NT2/D1 (cell line): ENCODE data around the gene KRT34.

Source experiments
- SUZ12 ChIP-seq: IDR thresholded peaks from 2 replicates; pipeline ENCODE4 v1.6.1; 2011; ENCODE audit not compliant: insufficient read length, insufficient read depth; ENCODE audit errors: extremely low read depth
- YY1 ChIP-seq: IDR thresholded peaks from 2 replicates; pipeline ENCODE4 v1.6.1; 2011; ENCODE audit not compliant: insufficient read length, insufficient read depth
- ZNF274 ChIP-seq: IDR thresholded peaks from 2 replicates; pipeline ENCODE4 v1.6.1; 2011; ENCODE audit warnings: mild to moderate bottlenecking, low read depth, low read length

DNA sequence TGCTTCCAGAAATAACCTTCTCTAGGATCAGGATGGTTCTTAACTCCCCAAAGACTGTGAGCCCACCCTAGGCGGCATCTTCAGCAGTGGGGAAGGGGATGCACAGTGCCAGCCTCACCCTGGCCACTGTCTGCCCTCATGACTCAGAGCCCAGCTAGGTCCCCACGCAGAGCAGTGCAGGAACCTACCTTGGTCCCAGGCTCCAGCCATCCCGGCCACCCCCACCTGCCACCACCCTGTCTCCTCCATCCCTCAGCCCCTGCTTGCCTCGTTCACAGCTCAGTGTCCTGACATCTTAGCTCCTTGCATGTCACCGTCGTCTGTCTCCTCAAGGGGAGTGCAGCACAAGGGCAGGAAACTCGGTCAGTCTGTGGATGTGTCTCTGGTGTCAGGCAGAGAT is 50.5 kb downstream of the KRT34 start:
- TF ChIP-seq YY1 (no peak), ZNF274 (no peak), SUZ12 (no peak)
